ENCODE measurements around the gene RCSD1.

The RCSD1 gene

DNA sequence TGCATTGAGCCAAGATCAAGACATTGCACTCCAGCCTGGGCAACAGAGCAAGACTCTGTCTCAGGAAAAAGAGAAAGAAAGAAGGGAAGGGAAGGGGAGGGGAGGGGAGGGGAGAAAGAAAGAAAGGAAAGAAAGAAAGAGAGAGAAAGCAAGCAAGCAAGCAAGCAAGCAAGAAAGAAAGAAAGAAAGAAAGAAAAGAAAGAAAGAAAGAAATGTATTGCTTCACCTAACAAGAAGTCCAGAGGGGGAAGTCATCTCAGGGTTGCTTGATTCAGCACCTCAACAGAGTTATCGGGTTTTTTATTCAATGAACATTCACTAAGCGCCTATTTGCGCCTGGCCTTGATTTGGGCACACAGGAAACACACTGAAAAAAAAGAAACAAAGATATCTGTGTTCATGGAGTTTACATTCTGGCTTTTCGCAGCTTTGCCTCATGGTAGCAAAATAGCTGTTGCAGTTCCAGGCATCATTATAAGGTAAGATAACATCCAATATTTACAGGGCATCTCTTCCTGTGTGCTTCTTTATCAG is 8.2 kb upstream of the RCSD1 start:
- TF ChIP-seq ZFP30 (CRISPR knock-in tag; IDR thresholded peaks at IDR 0.05) (no peak), TOX (CRISPR knock-in tag; IDR thresholded peaks at IDR 0.05; ENCODE audit: borderline replicate concordance) (no peak), RARB (CRISPR knock-in tag; IDR thresholded peaks at IDR 0.05) (no peak), ISL1 (CRISPR knock-in tag; IDR thresholded peaks at IDR 0.05) (no peak), GLIS3 (CRISPR knock-in tag; IDR thresholded peaks at IDR 0.05) (no peak), SNAI2 (CRISPR knock-in tag; IDR thresholded peaks at IDR 0.05) (no peak), ZNF565 (CRISPR knock-in tag; conservative IDR thresholded peaks at IDR 0.05; ENCODE audit: low read depth) (no peak), BACH2 (CRISPR knock-in tag; IDR thresholded peaks at IDR 0.05; ENCODE audit: borderline replicate concordance) (no peak), CSRNP3 (CRISPR knock-in tag; IDR thresholded peaks at IDR 0.05) (no peak)
- TF ChIP-seq, protein P1, sequence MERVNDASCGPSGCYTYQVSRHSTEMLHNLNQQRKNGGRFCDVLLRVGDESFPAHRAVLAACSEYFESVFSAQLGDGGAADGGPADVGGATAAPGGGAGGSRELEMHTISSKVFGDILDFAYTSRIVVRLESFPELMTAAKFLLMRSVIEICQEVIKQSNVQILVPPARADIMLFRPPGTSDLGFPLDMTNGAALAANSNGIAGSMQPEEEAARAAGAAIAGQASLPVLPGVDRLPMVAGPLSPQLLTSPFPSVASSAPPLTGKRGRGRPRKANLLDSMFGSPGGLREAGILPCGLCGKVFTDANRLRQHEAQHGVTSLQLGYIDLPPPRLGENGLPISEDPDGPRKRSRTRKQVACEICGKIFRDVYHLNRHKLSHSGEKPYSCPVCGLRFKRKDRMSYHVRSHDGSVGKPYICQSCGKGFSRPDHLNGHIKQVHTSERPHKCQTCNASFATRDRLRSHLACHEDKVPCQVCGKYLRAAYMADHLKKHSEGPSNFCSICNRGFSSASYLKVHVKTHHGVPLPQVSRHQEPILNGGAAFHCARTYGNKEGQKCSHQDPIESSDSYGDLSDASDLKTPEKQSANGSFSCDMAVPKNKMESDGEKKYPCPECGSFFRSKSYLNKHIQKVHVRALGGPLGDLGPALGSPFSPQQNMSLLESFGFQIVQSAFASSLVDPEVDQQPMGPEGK (CRISPR knock-in tag; IDR thresholded peaks at IDR 0.05; ENCODE audit: borderline replicate concordance) = no peak
- TF ChIP-seq, protein P2, sequence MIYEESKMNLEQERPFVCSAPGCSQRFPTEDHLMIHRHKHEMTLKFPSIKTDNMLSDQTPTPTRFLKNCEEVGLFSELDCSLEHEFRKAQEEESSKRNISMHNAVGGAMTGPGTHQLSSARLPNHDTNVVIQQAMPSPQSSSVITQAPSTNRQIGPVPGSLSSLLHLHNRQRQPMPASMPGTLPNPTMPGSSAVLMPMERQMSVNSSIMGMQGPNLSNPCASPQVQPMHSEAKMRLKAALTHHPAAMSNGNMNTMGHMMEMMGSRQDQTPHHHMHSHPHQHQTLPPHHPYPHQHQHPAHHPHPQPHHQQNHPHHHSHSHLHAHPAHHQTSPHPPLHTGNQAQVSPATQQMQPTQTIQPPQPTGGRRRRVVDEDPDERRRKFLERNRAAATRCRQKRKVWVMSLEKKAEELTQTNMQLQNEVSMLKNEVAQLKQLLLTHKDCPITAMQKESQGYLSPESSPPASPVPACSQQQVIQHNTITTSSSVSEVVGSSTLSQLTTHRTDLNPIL (CRISPR knock-in tag; IDR thresholded peaks at IDR 0.05; ENCODE audit: low read depth) = no peak
- TF ChIP-seq, protein P3, sequence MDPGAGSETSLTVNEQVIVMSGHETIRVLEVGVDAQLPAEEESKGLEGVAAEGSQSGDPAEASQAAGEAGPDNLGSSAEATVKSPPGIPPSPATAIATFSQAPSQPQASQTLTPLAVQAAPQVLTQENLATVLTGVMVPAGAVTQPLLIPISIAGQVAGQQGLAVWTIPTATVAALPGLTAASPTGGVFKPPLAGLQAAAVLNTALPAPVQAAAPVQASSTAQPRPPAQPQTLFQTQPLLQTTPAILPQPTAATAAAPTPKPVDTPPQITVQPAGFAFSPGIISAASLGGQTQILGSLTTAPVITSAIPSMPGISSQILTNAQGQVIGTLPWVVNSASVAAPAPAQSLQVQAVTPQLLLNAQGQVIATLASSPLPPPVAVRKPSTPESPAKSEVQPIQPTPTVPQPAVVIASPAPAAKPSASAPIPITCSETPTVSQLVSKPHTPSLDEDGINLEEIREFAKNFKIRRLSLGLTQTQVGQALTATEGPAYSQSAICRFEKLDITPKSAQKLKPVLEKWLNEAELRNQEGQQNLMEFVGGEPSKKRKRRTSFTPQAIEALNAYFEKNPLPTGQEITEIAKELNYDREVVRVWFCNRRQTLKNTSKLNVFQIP (CRISPR knock-in tag; IDR thresholded peaks at IDR 0.05; ENCODE audit: borderline replicate concordance, low read depth) = no peak
- no peak for ATAC-seq

GRCh38 chr1:167623951-167624350 is 6.1 kb upstream of the RCSD1 start:
- TF ChIP-seq GLIS3 (CRISPR knock-in tag; IDR thresholded peaks at IDR 0.05) (no peak), ZNF70 (CRISPR knock-in tag; IDR thresholded peaks at IDR 0.05) (no peak), ESRRG (CRISPR knock-in tag; IDR thresholded peaks at IDR 0.05) (no peak), ZC3H10 (CRISPR knock-in tag; IDR thresholded peaks at IDR 0.05) (no peak), PPARA (CRISPR knock-in tag; IDR thresholded peaks at IDR 0.05; ENCODE audit: borderline replicate concordance) (no peak), TSHZ2 (CRISPR knock-in tag; IDR thresholded peaks at IDR 0.05) (no peak), TCF4 (CRISPR knock-in tag; IDR thresholded peaks at IDR 0.05; ENCODE audit: borderline replicate concordance) (no peak), ZNF565 (CRISPR knock-in tag; conservative IDR thresholded peaks at IDR 0.05; ENCODE audit: low read depth) (no peak), TOX (CRISPR knock-in tag; IDR thresholded peaks at IDR 0.05; ENCODE audit: borderline replicate concordance) (no peak), ZNF8 (CRISPR knock-in tag; IDR thresholded peaks at IDR 0.05) (no peak), CSDC2 (CRISPR knock-in tag; IDR thresholded peaks at IDR 0.05) (no peak), OSR1 (CRISPR knock-in tag; IDR thresholded peaks at IDR 0.05) (no peak), BACH2 (CRISPR knock-in tag; IDR thresholded peaks at IDR 0.05; ENCODE audit: borderline replicate concordance) (no peak), CSRNP3 (CRISPR knock-in tag; IDR thresholded peaks at IDR 0.05) (no peak), SNAI2 (CRISPR knock-in tag; IDR thresholded peaks at IDR 0.05) (no peak), ZFP3 (CRISPR knock-in tag; IDR thresholded peaks at IDR 0.05) (no peak), ZFP30 (CRISPR knock-in tag; IDR thresholded peaks at IDR 0.05) (no peak)
- TF ChIP-seq, protein P3 (CRISPR knock-in tag; IDR thresholded peaks at IDR 0.05; ENCODE audit: borderline replicate concordance, low read depth) = no peak
- TF ChIP-seq, protein P2 (CRISPR knock-in tag; IDR thresholded peaks at IDR 0.05; ENCODE audit: low read depth) = no peak
- TF ChIP-seq, protein P1 (CRISPR knock-in tag; IDR thresholded peaks at IDR 0.05; ENCODE audit: borderline replicate concordance) = no peak
- no peak for ATAC-seq

All from SK-N-SH treated with all-trans-retinoic acid at 6 μM for 48 hours (cell line).